ENCODE results near the gene SAMD7.

DNA sequence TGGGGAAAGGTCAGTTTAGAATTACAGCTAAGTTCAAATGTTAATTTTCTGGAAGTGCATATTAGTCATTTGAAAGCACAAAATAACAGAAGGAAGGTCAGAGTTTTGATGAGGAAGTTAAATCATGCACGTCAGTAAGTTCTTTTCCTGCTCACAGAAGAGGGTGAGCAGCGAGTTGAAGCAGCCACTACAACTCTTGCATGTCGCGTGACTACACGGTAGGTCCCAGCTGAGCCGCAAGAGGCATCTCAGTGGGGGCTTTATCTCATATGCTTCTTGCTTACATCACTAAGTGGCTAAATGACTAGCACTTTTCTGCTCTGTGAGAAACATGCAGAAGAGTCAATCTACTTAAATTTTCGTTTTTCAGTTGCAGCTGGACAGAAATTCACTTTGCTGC is 33.9 kb downstream of the SAMD7 start:
- TF ChIP-seq POLR2AphosphoS5 (IDR thresholded peaks at IDR 0.05; ENCODE audit: low read depth, low read length) (no peak; the same call in 1 of the 2 replicates), POLR2A (IDR thresholded peaks at IDR 0.05; ENCODE audit: low read depth, low read length) (no peak)
